ENCODE data around the gene DNAH14. TPM values are rescaled to one million over a fixed set of nuclear protein-coding genes. Genes with fewer than 3 reads are reported as not detected.
"Not testable (repeated sequence)": the region's sequence is repeated elsewhere in the genome, so short reads cannot be mapped to it uniquely, and the experiment has no call there.

DNAH14 gene
- total RNA-seq, 1 experiment from 2014 or later = not detected

- Histone ChIP-seq H3K9me2 (replicated peaks; ENCODE audit: insufficient read depth, low read length) (no peaks in the 10 kb centered on the region), H3K79me2 (ENCODE audit: low read length) (no peaks in the 10 kb centered on the region), H3K9me3 (ENCODE audit: low read length) (no peaks in the 10 kb centered on the region), H3K27me3 (ENCODE audit: low read length) (no peaks in the 10 kb centered on the region), H3K4me2 (ENCODE audit: low read depth, low read length, poor library complexity, severe bottlenecking) (no peak overlapping the region), H3K36me3 (ENCODE audit: insufficient read depth, low read length) (no peaks in the 10 kb centered on the region), H3K9ac (ENCODE audit: low read length) (no peak overlapping the region), H3K4me1 (ENCODE audit: low read length) (no peaks in the 10 kb centered on the region), H3K27ac (ENCODE audit: low read length) (no peak overlapping the region), H2AFZ (ENCODE audit: low read length) (no peak overlapping the region), H4K20me1 (ENCODE audit: insufficient read depth, low read depth, low read length) (no peaks in the 10 kb centered on the region), H3K4me3 (ENCODE audit: low read length) (no peak overlapping the region)
- DNase-seq = no peak
Measured at GRCh38 chr1:225230483-225230882, 301.0 kb downstream of the DNAH14 start.

GRCh38 chr1:225232930-225233329 lies 303.5 kb downstream of the DNAH14 start:
- not testable (repeated sequence) for H3K4me3 ChIP-seq (ENCODE audit: low read length); H3K9me3 ChIP-seq (ENCODE audit: low read length); H4K20me1 ChIP-seq (ENCODE audit: insufficient read depth, low read depth, low read length); H3K4me2 ChIP-seq (ENCODE audit: low read depth, low read length, poor library complexity, severe bottlenecking); H3K27ac ChIP-seq (ENCODE audit: low read length); H3K27me3 ChIP-seq (ENCODE audit: low read length); H3K79me2 ChIP-seq (ENCODE audit: low read length); H3K9ac ChIP-seq (ENCODE audit: low read length); H3K36me3 ChIP-seq (ENCODE audit: insufficient read depth, low read length); DNase-seq; H3K4me1 ChIP-seq (ENCODE audit: low read length); H2AFZ ChIP-seq (ENCODE audit: low read length); H3K9me2 ChIP-seq (replicated peaks; ENCODE audit: insufficient read depth, low read length)

GRCh38 chr1:225242611-225243010 lies 313.1 kb downstream of the DNAH14 start:
- H3K36me3 ChIP-seq (ENCODE audit: insufficient read depth, low read length) = no peaks in the 10 kb centered on the region
- H3K4me1 ChIP-seq (ENCODE audit: low read length) = no peaks in the 10 kb centered on the region
- no peaks in the 10 kb centered on the region for H3K9me3 ChIP-seq (ENCODE audit: low read length)
- H3K4me2 ChIP-seq (ENCODE audit: low read depth, low read length, poor library complexity, severe bottlenecking) = no peak overlapping the region
- H4K20me1 ChIP-seq (ENCODE audit: insufficient read depth, low read depth, low read length) = no peaks in the 10 kb centered on the region
- H3K9ac ChIP-seq (ENCODE audit: low read length) = no peak overlapping the region
- no peak for DNase-seq
- no peaks in the 10 kb centered on the region for H3K27me3 ChIP-seq (ENCODE audit: low read length)
- no peak overlapping the region for H3K27ac ChIP-seq (ENCODE audit: low read length)
- H3K79me2 ChIP-seq (ENCODE audit: low read length) = no peaks in the 10 kb centered on the region
- H3K9me2 ChIP-seq (replicated peaks; ENCODE audit: insufficient read depth, low read length) = no peaks in the 10 kb centered on the region
- H2AFZ ChIP-seq (ENCODE audit: low read length) = no peak overlapping the region
- H3K4me3 ChIP-seq (ENCODE audit: low read length) = no peak overlapping the region

- Histone ChIP-seq H4K20me1 (ENCODE audit: insufficient read depth, low read depth, low read length) (no peaks in the 10 kb centered on the region), H3K4me1 (ENCODE audit: low read length) (no peaks in the 10 kb centered on the region), H3K4me3 (ENCODE audit: low read length) (no peak overlapping the region), H3K36me3 (ENCODE audit: insufficient read depth, low read length) (no peaks in the 10 kb centered on the region), H3K4me2 (ENCODE audit: low read depth, low read length, poor library complexity, severe bottlenecking) (no peak overlapping the region), H3K9me3 (ENCODE audit: low read length) (no peaks in the 10 kb centered on the region), H3K27me3 (ENCODE audit: low read length) (no peaks in the 10 kb centered on the region), H3K79me2 (ENCODE audit: low read length) (no peaks in the 10 kb centered on the region), H3K9me2 (replicated peaks; ENCODE audit: insufficient read depth, low read length) (no peaks in the 10 kb centered on the region), H3K27ac (ENCODE audit: low read length) (no peak overlapping the region), H2AFZ (ENCODE audit: low read length) (no peak overlapping the region), H3K9ac (ENCODE audit: low read length) (no peak overlapping the region)
- DNase-seq = no peak
Measured at GRCh38 chr1:225250432-225250831, 321.0 kb downstream of the DNAH14 start.

- H3K4me3 ChIP-seq (ENCODE audit: low read length) = no peak overlapping the region
- H3K4me2 ChIP-seq (ENCODE audit: low read depth, low read length, poor library complexity, severe bottlenecking) = no peak overlapping the region
- DNase-seq = no peak
Measured at GRCh38 chr1:225253173-225253572, 323.7 kb downstream of the DNAH14 start.

GRCh38 chr1:225253784-225254183 lies 324.3 kb downstream of the DNAH14 start:
- H3K79me2 ChIP-seq (ENCODE audit: low read length) = no peaks in the 10 kb centered on the region
- H3K9me3 ChIP-seq (ENCODE audit: low read length) = no peaks in the 10 kb centered on the region
- no peaks in the 10 kb centered on the region for H3K4me1 ChIP-seq (ENCODE audit: low read length)
- H3K27ac ChIP-seq (ENCODE audit: low read length) = no peak overlapping the region
- no peaks in the 10 kb centered on the region for H3K36me3 ChIP-seq (ENCODE audit: insufficient read depth, low read length)
- no peak overlapping the region for H3K4me3 ChIP-seq (ENCODE audit: low read length)
- no peaks in the 10 kb centered on the region for H3K9me2 ChIP-seq (replicated peaks; ENCODE audit: insufficient read depth, low read length)
- H3K9ac ChIP-seq (ENCODE audit: low read length) = no peak overlapping the region
- no peaks in the 10 kb centered on the region for H4K20me1 ChIP-seq (ENCODE audit: insufficient read depth, low read depth, low read length)
- no peak for DNase-seq
- no peaks in the 10 kb centered on the region for H3K27me3 ChIP-seq (ENCODE audit: low read length)
- H2AFZ ChIP-seq (ENCODE audit: low read length) = no peak overlapping the region
- H3K4me2 ChIP-seq (ENCODE audit: low read depth, low read length, poor library complexity, severe bottlenecking) = no peak overlapping the region

More at GRCh38 chr1:225253173-225253572, 323.7 kb downstream of the DNAH14 start:
- Histone ChIP-seq H3K27me3 (ENCODE audit: low read length) (no peaks in the 10 kb centered on the region), H3K4me1 (ENCODE audit: low read length) (no peaks in the 10 kb centered on the region), H2AFZ (ENCODE audit: low read length) (no peak overlapping the region), H3K9ac (ENCODE audit: low read length) (no peak overlapping the region), H4K20me1 (ENCODE audit: insufficient read depth, low read depth, low read length) (no peaks in the 10 kb centered on the region), H3K27ac (ENCODE audit: low read length) (no peak overlapping the region), H3K9me3 (ENCODE audit: low read length) (no peaks in the 10 kb centered on the region), H3K79me2 (ENCODE audit: low read length) (no peaks in the 10 kb centered on the region), H3K36me3 (ENCODE audit: insufficient read depth, low read length) (no peaks in the 10 kb centered on the region), H3K9me2 (replicated peaks; ENCODE audit: insufficient read depth, low read length) (no peaks in the 10 kb centered on the region)

- Histone ChIP-seq H4K20me1 (ENCODE audit: insufficient read depth, low read depth, low read length) (no peaks in the 10 kb centered on the region), H3K9me2 (replicated peaks; ENCODE audit: insufficient read depth, low read length) (no peaks in the 10 kb centered on the region), H3K4me3 (ENCODE audit: low read length) (no peak overlapping the region), H2AFZ (ENCODE audit: low read length) (no peak overlapping the region), H3K36me3 (ENCODE audit: insufficient read depth, low read length) (no peaks in the 10 kb centered on the region), H3K4me1 (ENCODE audit: low read length) (no peaks in the 10 kb centered on the region), H3K79me2 (ENCODE audit: low read length) (no peaks in the 10 kb centered on the region), H3K4me2 (ENCODE audit: low read depth, low read length, poor library complexity, severe bottlenecking) (no peak overlapping the region), H3K27ac (ENCODE audit: low read length) (no peak overlapping the region), H3K9me3 (ENCODE audit: low read length) (no peaks in the 10 kb centered on the region), H3K27me3 (ENCODE audit: low read length) (no peaks in the 10 kb centered on the region), H3K9ac (ENCODE audit: low read length) (no peak overlapping the region)
- no peak for DNase-seq
Measured at GRCh38 chr1:225254676-225255075, 325.2 kb downstream of the DNAH14 start.

- Histone ChIP-seq H2AFZ (ENCODE audit: low read length) (no peak overlapping the region), H4K20me1 (ENCODE audit: insufficient read depth, low read depth, low read length) (no peaks in the 10 kb centered on the region), H3K9ac (ENCODE audit: low read length) (no peak overlapping the region), H3K27ac (ENCODE audit: low read length) (no peak overlapping the region), H3K27me3 (ENCODE audit: low read length) (no peaks in the 10 kb centered on the region), H3K4me2 (ENCODE audit: low read depth, low read length, poor library complexity, severe bottlenecking) (no peak overlapping the region), H3K36me3 (ENCODE audit: insufficient read depth, low read length) (no peaks in the 10 kb centered on the region), H3K4me3 (ENCODE audit: low read length) (no peak overlapping the region), H3K79me2 (ENCODE audit: low read length) (no peaks in the 10 kb centered on the region), H3K9me3 (ENCODE audit: low read length) (no peaks in the 10 kb centered on the region), H3K4me1 (ENCODE audit: low read length) (no peaks in the 10 kb centered on the region), H3K9me2 (replicated peaks; ENCODE audit: insufficient read depth, low read length) (no peaks in the 10 kb centered on the region)
- no peak for DNase-seq
Measured at GRCh38 chr1:225257081-225257480, 327.6 kb downstream of the DNAH14 start.

GRCh38 chr1:225258811-225259210 lies 329.3 kb downstream of the DNAH14 start:
- H3K9me3 ChIP-seq (ENCODE audit: low read length) = no peaks in the 10 kb centered on the region
- no peak overlapping the region for H3K4me2 ChIP-seq (ENCODE audit: low read depth, low read length, poor library complexity, severe bottlenecking)
- no peaks in the 10 kb centered on the region for H3K4me1 ChIP-seq (ENCODE audit: low read length)
- H3K79me2 ChIP-seq (ENCODE audit: low read length) = no peaks in the 10 kb centered on the region
- H3K36me3 ChIP-seq (ENCODE audit: insufficient read depth, low read length) = no peaks in the 10 kb centered on the region
- H2AFZ ChIP-seq (ENCODE audit: low read length) = no peak overlapping the region
- no peaks in the 10 kb centered on the region for H3K27me3 ChIP-seq (ENCODE audit: low read length)
- no peak overlapping the region for H3K27ac ChIP-seq (ENCODE audit: low read length)
- H4K20me1 ChIP-seq (ENCODE audit: insufficient read depth, low read depth, low read length) = no peaks in the 10 kb centered on the region
- DNase-seq = no peak
- no peaks in the 10 kb centered on the region for H3K9me2 ChIP-seq (replicated peaks; ENCODE audit: insufficient read depth, low read length)
- no peak overlapping the region for H3K9ac ChIP-seq (ENCODE audit: low read length)
- H3K4me3 ChIP-seq (ENCODE audit: low read length) = no peak overlapping the region

Data from Karpas-422 (cell line).